ENCODE measurements around the gene FLNB. TPM values are rescaled to one million over a fixed set of nuclear protein-coding genes. Genes with fewer than 3 reads are reported as not detected.

The FLNB gene
- total RNA-seq, 3 donors from 2014 or later (not counting 1 experiment from before 2014, with no cell fraction given), result 24.6 to 30.8 (median 26.6) TPM

GRCh38 chr3:58058361-58059263 lies 50.4 kb downstream of the FLNB start:
- DNase-seq (no peak), ATAC-seq (no peak)
- H3K9me3 Mint-ChIP-seq, result no peaks in the 10 kb centered on the region
- H3K4me1 Mint-ChIP-seq, result peaks cover 0 to 8% of the 10 kb centered on the region in 2 donors
- no peaks in the 10 kb centered on the region for H3K36me3 Mint-ChIP-seq
- no peak overlapping the region for H3K4me3 ChIP-seq (ENCODE audit: low read length)
- no peak overlapping the region for H3K27ac ChIP-seq (ENCODE audit: low read length)
- H3K36me3 ChIP-seq (ENCODE audit: control insufficient read depth, insufficient read depth, low read length), result no peaks in the 10 kb centered on the region
- peaks cover 5% of the 10 kb centered on the region for H3K4me1 ChIP-seq (ENCODE audit: control insufficient read depth, insufficient read depth, low read length)
- H3K27me3 Mint-ChIP-seq (ENCODE audit: low read depth in 2 of 2), result no peaks in the 10 kb centered on the region
- no peaks in the 10 kb centered on the region for H3K9me3 ChIP-seq (ENCODE audit: control insufficient read depth, insufficient read depth, low read length)
- H3K4me3 Mint-ChIP-seq, result no peak overlapping the region
- WGBS (ENCODE audit: insufficient coverage), result 92% methylated on average over 8 of the region's 8 CpGs
- no peak for TF ChIP-seq CTCF (IDR thresholded peaks at IDR 0.05)
- no peak overlapping the region for H3K27ac Mint-ChIP-seq
- no peaks in the 10 kb centered on the region for H3K27me3 ChIP-seq (ENCODE audit: control insufficient read depth, insufficient read depth, low read length)
- intact Hi-C loops (cut with micrococcal nuclease), result no loop called here

GRCh38 chr3:58059349-58060321 lies 51.4 kb downstream of the FLNB start:
- Mint-ChIP-seq H3K4me3 (no peak overlapping the region), H3K36me3 (no peaks in the 10 kb centered on the region), H3K27me3 (ENCODE audit: low read depth in 2 of 2) (no peaks in the 10 kb centered on the region), H3K9me3 (no peaks in the 10 kb centered on the region), H3K27ac (no peak overlapping the region), H3K4me1 (no peaks in the 10 kb centered on the region)
- intact Hi-C loops (cut with micrococcal nuclease), result no loop called here
- DNase-seq (no peak), ATAC-seq (no peak)
- H3K36me3 ChIP-seq (ENCODE audit: control insufficient read depth, insufficient read depth, low read length), result no peaks in the 10 kb centered on the region
- H3K4me3 ChIP-seq (ENCODE audit: low read length), result no peak overlapping the region
- no peak overlapping the region for H3K27ac ChIP-seq (ENCODE audit: low read length)
- TF ChIP-seq CTCF (IDR thresholded peaks at IDR 0.05), result no peak
- no peaks in the 10 kb centered on the region for H3K9me3 ChIP-seq (ENCODE audit: control insufficient read depth, insufficient read depth, low read length)
- 83% methylated on average over 15 of the region's 15 CpGs for WGBS (ENCODE audit: insufficient coverage)
- no peaks in the 10 kb centered on the region for H3K27me3 ChIP-seq (ENCODE audit: control insufficient read depth, insufficient read depth, low read length)
- peaks cover 5% of the 10 kb centered on the region for H3K4me1 ChIP-seq (ENCODE audit: control insufficient read depth, insufficient read depth, low read length)

GRCh38 chr3:58062472-58062871 lies 54.2 kb downstream of the FLNB start:
- Mint-ChIP-seq H3K27me3 (ENCODE audit: low read depth in 2 of 2) (no peaks in the 10 kb centered on the region), H3K36me3 (no peaks in the 10 kb centered on the region), H3K4me1 (no peaks in the 10 kb centered on the region), H3K4me3 (no peak overlapping the region), H3K27ac (no peak overlapping the region), H3K9me3 (no peaks in the 10 kb centered on the region)
- peaks cover 5% of the 10 kb centered on the region for H3K4me1 ChIP-seq (ENCODE audit: control insufficient read depth, insufficient read depth, low read length)
- no peak overlapping the region for H3K4me3 ChIP-seq (ENCODE audit: low read length)
- ATAC-seq, result no peak
- WGBS (ENCODE audit: insufficient coverage), result 93% methylated on average over 5 of the region's 5 CpGs
- TF ChIP-seq CTCF (IDR thresholded peaks at IDR 0.05), result no peak
- no peaks in the 10 kb centered on the region for H3K27me3 ChIP-seq (ENCODE audit: control insufficient read depth, insufficient read depth, low read length)
- no peak overlapping the region for H3K27ac ChIP-seq (ENCODE audit: low read length)
- no peaks in the 10 kb centered on the region for H3K9me3 ChIP-seq (ENCODE audit: control insufficient read depth, insufficient read depth, low read length)
- no peaks in the 10 kb centered on the region for H3K36me3 ChIP-seq (ENCODE audit: control insufficient read depth, insufficient read depth, low read length)
- DNase-seq, result no peak
- intact Hi-C loops (cut with micrococcal nuclease), result no loop called here
